SU-DHL-6 (cell line): ENCODE data around the gene L3MBTL4.

Experiments
- EZH2phosphoT487 ChIP-seq: fragments of 200-600 bp; sonication (generic), shearing (Covaris generic); conservative IDR thresholded peaks from 2 replicates; pipeline ENCODE4 v1.6.1; 2018; ENCODE audit warnings: mild to moderate bottlenecking, antibody characterized with exemption, low read length, moderate library complexity, mixed read lengths
- TF ChIP-seq, protein P1 (sequence below): fragments of 200-600 bp; sonication (generic); IDR thresholded peaks from one replicate; pipeline ENCODE4 v1.5.1; 2017; ENCODE audit warnings: antibody characterized with exemption, mild to moderate bottlenecking, low read length, moderate library complexity; ENCODE audit not compliant: insufficient read depth, poor library complexity, severe bottlenecking

DNA sequence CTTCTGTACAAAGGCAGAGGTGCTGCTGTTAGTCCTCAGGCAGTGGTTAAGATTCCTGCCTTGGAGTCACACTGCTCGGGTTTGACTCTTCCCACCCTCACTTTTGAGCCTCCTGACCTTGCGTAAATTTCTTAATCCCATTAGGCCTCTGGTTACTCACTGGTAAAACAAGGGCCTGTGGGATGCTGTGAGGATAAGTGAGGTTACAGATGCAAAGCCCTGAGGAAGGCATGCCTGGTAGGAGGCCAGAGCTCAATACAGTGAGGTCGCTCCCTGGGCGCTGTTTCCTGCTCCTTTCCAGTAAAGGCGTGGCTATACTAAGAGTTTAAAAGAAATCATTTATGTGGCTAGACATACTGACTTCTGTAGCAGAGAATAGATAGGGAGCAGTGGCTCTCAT lies 391.9 kb downstream of the L3MBTL4 start:
- TF ChIP-seq, protein P1, sequence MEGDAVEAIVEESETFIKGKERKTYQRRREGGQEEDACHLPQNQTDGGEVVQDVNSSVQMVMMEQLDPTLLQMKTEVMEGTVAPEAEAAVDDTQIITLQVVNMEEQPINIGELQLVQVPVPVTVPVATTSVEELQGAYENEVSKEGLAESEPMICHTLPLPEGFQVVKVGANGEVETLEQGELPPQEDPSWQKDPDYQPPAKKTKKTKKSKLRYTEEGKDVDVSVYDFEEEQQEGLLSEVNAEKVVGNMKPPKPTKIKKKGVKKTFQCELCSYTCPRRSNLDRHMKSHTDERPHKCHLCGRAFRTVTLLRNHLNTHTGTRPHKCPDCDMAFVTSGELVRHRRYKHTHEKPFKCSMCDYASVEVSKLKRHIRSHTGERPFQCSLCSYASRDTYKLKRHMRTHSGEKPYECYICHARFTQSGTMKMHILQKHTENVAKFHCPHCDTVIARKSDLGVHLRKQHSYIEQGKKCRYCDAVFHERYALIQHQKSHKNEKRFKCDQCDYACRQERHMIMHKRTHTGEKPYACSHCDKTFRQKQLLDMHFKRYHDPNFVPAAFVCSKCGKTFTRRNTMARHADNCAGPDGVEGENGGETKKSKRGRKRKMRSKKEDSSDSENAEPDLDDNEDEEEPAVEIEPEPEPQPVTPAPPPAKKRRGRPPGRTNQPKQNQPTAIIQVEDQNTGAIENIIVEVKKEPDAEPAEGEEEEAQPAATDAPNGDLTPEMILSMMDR = no peak
- TF ChIP-seq EZH2phosphoT487 = no peak
